Measurements from ENCODE around the gene EXO5.
"Not testable (repeated sequence)": the region's sequence is repeated elsewhere in the genome, so short reads cannot be mapped to it uniquely, and the experiment has no call there.

The EXO5 gene

DNA sequence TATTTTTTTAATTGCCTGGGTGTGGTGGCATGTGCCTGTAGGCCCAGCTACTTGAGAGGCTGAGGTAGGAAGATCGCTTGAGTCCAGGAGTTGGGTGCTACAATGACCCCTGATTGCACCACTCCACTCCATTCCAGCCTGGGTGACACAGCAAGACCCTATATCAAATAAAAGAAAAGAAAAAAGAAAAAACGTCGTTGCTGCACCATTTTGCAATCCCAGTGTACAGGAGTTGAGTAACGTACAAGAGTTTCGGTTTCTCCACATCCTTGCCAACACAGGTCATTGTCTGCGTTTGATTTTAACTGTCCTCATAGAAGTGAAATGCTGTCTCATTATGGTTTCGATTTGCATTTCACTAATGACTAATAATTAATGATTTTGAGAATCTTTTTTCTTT lies 30.8 kb downstream of the EXO5 start:
- TF ChIP-seq, protein P1, sequence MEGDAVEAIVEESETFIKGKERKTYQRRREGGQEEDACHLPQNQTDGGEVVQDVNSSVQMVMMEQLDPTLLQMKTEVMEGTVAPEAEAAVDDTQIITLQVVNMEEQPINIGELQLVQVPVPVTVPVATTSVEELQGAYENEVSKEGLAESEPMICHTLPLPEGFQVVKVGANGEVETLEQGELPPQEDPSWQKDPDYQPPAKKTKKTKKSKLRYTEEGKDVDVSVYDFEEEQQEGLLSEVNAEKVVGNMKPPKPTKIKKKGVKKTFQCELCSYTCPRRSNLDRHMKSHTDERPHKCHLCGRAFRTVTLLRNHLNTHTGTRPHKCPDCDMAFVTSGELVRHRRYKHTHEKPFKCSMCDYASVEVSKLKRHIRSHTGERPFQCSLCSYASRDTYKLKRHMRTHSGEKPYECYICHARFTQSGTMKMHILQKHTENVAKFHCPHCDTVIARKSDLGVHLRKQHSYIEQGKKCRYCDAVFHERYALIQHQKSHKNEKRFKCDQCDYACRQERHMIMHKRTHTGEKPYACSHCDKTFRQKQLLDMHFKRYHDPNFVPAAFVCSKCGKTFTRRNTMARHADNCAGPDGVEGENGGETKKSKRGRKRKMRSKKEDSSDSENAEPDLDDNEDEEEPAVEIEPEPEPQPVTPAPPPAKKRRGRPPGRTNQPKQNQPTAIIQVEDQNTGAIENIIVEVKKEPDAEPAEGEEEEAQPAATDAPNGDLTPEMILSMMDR (IDR thresholded peaks at IDR 0.05; ENCODE audit: poor library complexity, severe bottlenecking): no peak
- no peaks in the 10 kb centered on the region for H3K27me3 ChIP-seq (ENCODE audit: insufficient read depth, poor library complexity, severe bottlenecking)
- no peak for DNase-seq (ENCODE audit: low spot score)
- H3K36me3 ChIP-seq (ENCODE audit: low read depth): peaks cover 18% of the 10 kb centered on the region
- no peaks in the 10 kb centered on the region for H3K9me3 ChIP-seq (ENCODE audit: severe bottlenecking)
- H3K4me1 ChIP-seq (ENCODE audit: insufficient read depth, poor library complexity, severe bottlenecking): no peaks in the 10 kb centered on the region
- no peak for ATAC-seq (ENCODE audit: low read depth)
- no peak overlapping the region for H3K27ac ChIP-seq (ENCODE audit: poor library complexity, severe bottlenecking)
- no peak overlapping the region for H3K4me3 ChIP-seq (ENCODE audit: severe bottlenecking)

DNA sequence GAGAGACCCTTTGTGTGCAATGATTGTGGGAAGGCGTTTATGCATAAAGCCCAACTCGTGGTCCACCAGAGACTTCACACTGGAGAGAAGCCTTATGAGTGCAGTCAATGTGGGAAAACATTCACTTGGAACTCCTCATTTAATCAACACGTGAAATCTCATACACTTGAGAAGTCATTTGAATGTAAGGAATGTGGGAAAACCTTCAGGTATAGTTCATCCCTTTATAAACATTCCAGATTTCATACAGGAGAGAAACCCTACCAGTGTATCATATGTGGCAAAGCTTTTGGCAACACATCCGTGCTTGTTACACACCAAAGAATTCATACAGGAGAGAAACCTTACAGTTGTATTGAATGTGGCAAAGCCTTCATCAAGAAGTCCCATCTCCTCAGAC lies 38.4 kb downstream of the EXO5 start:
- no peak for DNase-seq (ENCODE audit: low spot score)
- Histone ChIP-seq H3K4me3 (ENCODE audit: severe bottlenecking) (no peak overlapping the region), H3K36me3 (ENCODE audit: low read depth) (peaks cover 38% of the 10 kb centered on the region), H3K9me3 (ENCODE audit: severe bottlenecking) (no peaks in the 10 kb centered on the region), H3K27ac (ENCODE audit: poor library complexity, severe bottlenecking) (no peak overlapping the region), H3K4me1 (ENCODE audit: insufficient read depth, poor library complexity, severe bottlenecking) (no peaks in the 10 kb centered on the region), H3K27me3 (ENCODE audit: insufficient read depth, poor library complexity, severe bottlenecking) (no peaks in the 10 kb centered on the region)
- ATAC-seq (ENCODE audit: low read depth): no peak
- TF ChIP-seq, protein P1 (IDR thresholded peaks at IDR 0.05; ENCODE audit: poor library complexity, severe bottlenecking): no peak

DNA sequence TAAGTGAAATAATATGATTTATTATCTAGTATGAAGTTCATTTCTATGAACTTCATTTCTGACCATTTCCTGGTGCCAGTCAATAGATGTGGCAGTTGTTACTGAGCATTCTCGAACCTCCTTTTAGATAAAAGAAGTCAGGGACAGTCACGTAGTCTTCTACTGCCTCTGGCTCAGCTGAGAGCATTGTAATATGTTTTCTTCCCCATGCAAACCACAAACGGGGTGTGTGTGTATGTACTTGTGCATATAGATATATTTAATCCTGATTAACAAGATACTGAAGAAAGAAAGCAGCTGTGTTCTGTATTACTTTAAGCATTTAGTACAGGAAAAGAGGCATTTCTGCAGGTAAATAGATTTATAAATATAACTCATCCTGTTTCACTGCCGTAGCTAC lies 44.5 kb downstream of the EXO5 start:
- H3K27ac ChIP-seq (ENCODE audit: poor library complexity, severe bottlenecking): no peak overlapping the region
- TF ChIP-seq, protein P1 (IDR thresholded peaks at IDR 0.05; ENCODE audit: poor library complexity, severe bottlenecking): no peak
- no peak overlapping the region for H3K4me3 ChIP-seq (ENCODE audit: severe bottlenecking)
- ATAC-seq (ENCODE audit: low read depth) (no peak), DNase-seq (ENCODE audit: low spot score) (no peak)
- H3K36me3 ChIP-seq (ENCODE audit: low read depth): no peaks in the 10 kb centered on the region
- no peaks in the 10 kb centered on the region for H3K9me3 ChIP-seq (ENCODE audit: severe bottlenecking)
- no peaks in the 10 kb centered on the region for H3K27me3 ChIP-seq (ENCODE audit: insufficient read depth, poor library complexity, severe bottlenecking)
- H3K4me1 ChIP-seq (ENCODE audit: insufficient read depth, poor library complexity, severe bottlenecking): no peaks in the 10 kb centered on the region

DNA sequence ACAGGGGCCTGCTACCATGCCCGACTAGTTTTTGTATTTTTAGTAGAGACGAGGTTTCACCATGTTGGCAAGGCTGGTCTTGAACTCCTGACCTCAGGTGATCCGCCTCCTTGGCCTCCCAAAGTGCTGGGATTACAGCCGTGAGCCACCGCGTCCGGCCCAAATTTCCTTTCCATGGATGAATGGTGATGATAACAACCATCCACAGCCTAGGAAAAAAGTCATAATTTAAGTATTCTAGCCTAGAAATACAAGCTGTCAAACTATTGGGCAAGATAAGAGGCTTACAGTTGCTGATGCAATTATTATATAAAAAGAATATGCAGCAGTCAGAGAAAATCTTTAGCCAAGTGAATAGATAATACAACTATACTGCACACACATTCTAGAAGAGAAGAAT lies 46.2 kb downstream of the EXO5 start:
- not testable (repeated sequence) for H3K27me3 ChIP-seq (ENCODE audit: insufficient read depth, poor library complexity, severe bottlenecking); H3K27ac ChIP-seq (ENCODE audit: poor library complexity, severe bottlenecking); DNase-seq (ENCODE audit: low spot score); ATAC-seq (ENCODE audit: low read depth); H3K36me3 ChIP-seq (ENCODE audit: low read depth); H3K4me3 ChIP-seq (ENCODE audit: severe bottlenecking); H3K4me1 ChIP-seq (ENCODE audit: insufficient read depth, poor library complexity, severe bottlenecking); H3K9me3 ChIP-seq (ENCODE audit: severe bottlenecking)

GRCh38 chr1:40556121-40556520 lies 47.6 kb downstream of the EXO5 start:
- no peaks in the 10 kb centered on the region for H3K36me3 ChIP-seq (ENCODE audit: low read depth)
- no peak for DNase-seq (ENCODE audit: low spot score)
- H3K27ac ChIP-seq (ENCODE audit: poor library complexity, severe bottlenecking): no peak overlapping the region
- TF ChIP-seq, protein P1 (IDR thresholded peaks at IDR 0.05; ENCODE audit: poor library complexity, severe bottlenecking): no peak
- no peak overlapping the region for H3K4me3 ChIP-seq (ENCODE audit: severe bottlenecking)
- no peaks in the 10 kb centered on the region for H3K4me1 ChIP-seq (ENCODE audit: insufficient read depth, poor library complexity, severe bottlenecking)
- H3K27me3 ChIP-seq (ENCODE audit: insufficient read depth, poor library complexity, severe bottlenecking): no peaks in the 10 kb centered on the region
- H3K9me3 ChIP-seq (ENCODE audit: severe bottlenecking): no peaks in the 10 kb centered on the region
- no peak for ATAC-seq (ENCODE audit: low read depth)

DNA sequence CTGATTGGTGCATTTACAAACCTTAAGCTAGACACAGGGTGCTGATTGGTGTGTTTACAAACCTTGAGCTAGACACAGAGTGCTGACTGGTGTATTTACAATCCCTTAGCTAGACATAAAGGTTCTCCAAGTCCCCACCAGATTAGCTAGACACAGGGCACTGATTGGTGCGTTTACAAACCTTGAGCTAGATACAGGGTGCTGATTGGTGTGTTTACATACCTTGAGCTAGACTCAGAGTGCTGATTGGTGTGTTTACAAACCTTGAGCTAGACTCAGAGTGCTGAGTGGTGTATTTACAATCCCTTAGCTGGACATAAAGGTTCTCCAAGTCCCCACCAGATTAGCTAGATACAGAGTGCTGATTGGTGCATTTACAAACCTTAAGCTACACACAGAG lies 49.7 kb downstream of the EXO5 start:
- H3K4me3 ChIP-seq (ENCODE audit: severe bottlenecking); H3K9me3 ChIP-seq (ENCODE audit: severe bottlenecking); H3K27ac ChIP-seq (ENCODE audit: poor library complexity, severe bottlenecking); ATAC-seq (ENCODE audit: low read depth); H3K36me3 ChIP-seq (ENCODE audit: low read depth); H3K27me3 ChIP-seq (ENCODE audit: insufficient read depth, poor library complexity, severe bottlenecking); H3K4me1 ChIP-seq (ENCODE audit: insufficient read depth, poor library complexity, severe bottlenecking); DNase-seq (ENCODE audit: low spot score): not testable (repeated sequence)
